Measurements from ENCODE around the gene EMC10. TPM values are rescaled to one million over a fixed set of nuclear protein-coding genes. Genes with fewer than 3 reads are reported as not detected.
A peak's percentile ranks its signal among the peaks of the same experiment; 100 is the strongest.
"Not testable (repeated sequence)": the region's sequence is repeated elsewhere in the genome, so short reads cannot be mapped to it uniquely, and the experiment has no call there.

Gene EMC10
- total RNA-seq, 1 donor, result 56.5 TPM

GRCh38 chr19:50468818-50469217 is 7.5 kb upstream of the EMC10 start:
- Histone ChIP-seq H3K27ac (ENCODE audit: low read depth, low read length) (no peak overlapping the region), H3K27me3 (ENCODE audit: insufficient read depth, low read length) (no peaks in the 10 kb centered on the region), H4K20me1 (ENCODE audit: insufficient read depth, low read length) (no peaks in the 10 kb centered on the region), H3K79me2 (ENCODE audit: insufficient read depth, low read length) (no peaks in the 10 kb centered on the region), H3K36me3 (ENCODE audit: insufficient read depth, low read length) (no peaks in the 10 kb centered on the region), H3K9me3 (ENCODE audit: low read depth, low read length) (no peaks in the 10 kb centered on the region), H2AFZ (ENCODE audit: low read length) (no peak overlapping the region), H3K4me3 (ENCODE audit: insufficient read depth, low read length) (no peak overlapping the region), H3K4me2 (ENCODE audit: insufficient read depth, low read length) (no peak overlapping the region), H3K4me1 (ENCODE audit: insufficient read depth, low read length) (no peaks in the 10 kb centered on the region)
- TF ChIP-seq, protein P1, sequence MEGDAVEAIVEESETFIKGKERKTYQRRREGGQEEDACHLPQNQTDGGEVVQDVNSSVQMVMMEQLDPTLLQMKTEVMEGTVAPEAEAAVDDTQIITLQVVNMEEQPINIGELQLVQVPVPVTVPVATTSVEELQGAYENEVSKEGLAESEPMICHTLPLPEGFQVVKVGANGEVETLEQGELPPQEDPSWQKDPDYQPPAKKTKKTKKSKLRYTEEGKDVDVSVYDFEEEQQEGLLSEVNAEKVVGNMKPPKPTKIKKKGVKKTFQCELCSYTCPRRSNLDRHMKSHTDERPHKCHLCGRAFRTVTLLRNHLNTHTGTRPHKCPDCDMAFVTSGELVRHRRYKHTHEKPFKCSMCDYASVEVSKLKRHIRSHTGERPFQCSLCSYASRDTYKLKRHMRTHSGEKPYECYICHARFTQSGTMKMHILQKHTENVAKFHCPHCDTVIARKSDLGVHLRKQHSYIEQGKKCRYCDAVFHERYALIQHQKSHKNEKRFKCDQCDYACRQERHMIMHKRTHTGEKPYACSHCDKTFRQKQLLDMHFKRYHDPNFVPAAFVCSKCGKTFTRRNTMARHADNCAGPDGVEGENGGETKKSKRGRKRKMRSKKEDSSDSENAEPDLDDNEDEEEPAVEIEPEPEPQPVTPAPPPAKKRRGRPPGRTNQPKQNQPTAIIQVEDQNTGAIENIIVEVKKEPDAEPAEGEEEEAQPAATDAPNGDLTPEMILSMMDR (IDR thresholded peaks at IDR 0.05; ENCODE audit: extremely low read depth, low read depth, low read length), result no peak
- no peak for DNase-seq (ENCODE audit: insufficient read length, low spot score, missing footprints)

- peaks cover 12% of the 10 kb centered on the region for H3K79me2 ChIP-seq (ENCODE audit: insufficient read depth, low read length)
- H3K4me3 ChIP-seq (ENCODE audit: insufficient read depth, low read length); H3K4me1 ChIP-seq (ENCODE audit: insufficient read depth, low read length); H2AFZ ChIP-seq (ENCODE audit: low read length); H3K4me2 ChIP-seq (ENCODE audit: insufficient read depth, low read length); H3K27ac ChIP-seq (ENCODE audit: low read depth, low read length); DNase-seq (ENCODE audit: insufficient read length, low spot score, missing footprints); H3K36me3 ChIP-seq (ENCODE audit: insufficient read depth, low read length); H3K27me3 ChIP-seq (ENCODE audit: insufficient read depth, low read length); H3K9me3 ChIP-seq (ENCODE audit: low read depth, low read length): not testable (repeated sequence)
- peaks cover 11% of the 10 kb centered on the region for H4K20me1 ChIP-seq (ENCODE audit: insufficient read depth, low read length)
Measured at GRCh38 chr19:50473336-50473735, 3.0 kb upstream of the EMC10 start.

GRCh38 chr19:50475101-50475568 is 1.2 kb upstream of the EMC10 start:
- Histone ChIP-seq H3K27ac (ENCODE audit: low read depth, low read length) (no peak overlapping the region), H3K9me3 (ENCODE audit: low read depth, low read length) (no peaks in the 10 kb centered on the region), H3K4me1 (ENCODE audit: insufficient read depth, low read length) (peaks cover 7% of the 10 kb centered on the region), H3K4me3 (ENCODE audit: insufficient read depth, low read length) (no peak overlapping the region), H3K27me3 (ENCODE audit: insufficient read depth, low read length) (no peaks in the 10 kb centered on the region), H4K20me1 (ENCODE audit: insufficient read depth, low read length) (peaks cover 23% of the 10 kb centered on the region), H3K4me2 (ENCODE audit: insufficient read depth, low read length) (no peak overlapping the region), H3K79me2 (ENCODE audit: insufficient read depth, low read length) (peaks cover 23% of the 10 kb centered on the region), H2AFZ (ENCODE audit: low read length) (no peak overlapping the region), H3K36me3 (ENCODE audit: insufficient read depth, low read length) (peaks cover 10% of the 10 kb centered on the region)
- DNase-seq (ENCODE audit: insufficient read length, low spot score, missing footprints), result no peak
- TF ChIP-seq, protein P1 (IDR thresholded peaks at IDR 0.05; ENCODE audit: extremely low read depth, low read depth, low read length), result no peak

- Histone ChIP-seq H3K4me1 (ENCODE audit: insufficient read depth, low read length) (peaks cover 7% of the 10 kb centered on the region), H4K20me1 (ENCODE audit: insufficient read depth, low read length) (peaks cover 23% of the 10 kb centered on the region), H3K36me3 (ENCODE audit: insufficient read depth, low read length) (peaks cover 10% of the 10 kb centered on the region), H3K9me3 (ENCODE audit: low read depth, low read length) (no peaks in the 10 kb centered on the region), H3K27ac (ENCODE audit: low read depth, low read length) (no peak overlapping the region), H3K79me2 (ENCODE audit: insufficient read depth, low read length) (peaks cover 23% of the 10 kb centered on the region), H2AFZ (ENCODE audit: low read length) (peak overlapping the region; percentile 37), H3K4me2 (ENCODE audit: insufficient read depth, low read length) (no peak overlapping the region), H3K4me3 (ENCODE audit: insufficient read depth, low read length) (peak overlapping the region; percentile 99), H3K27me3 (ENCODE audit: insufficient read depth, low read length) (no peaks in the 10 kb centered on the region)
- TF ChIP-seq, protein P1 (IDR thresholded peaks at IDR 0.05; ENCODE audit: extremely low read depth, low read depth, low read length), result no peak
- DNase-seq (ENCODE audit: insufficient read length, low spot score, missing footprints), result no peak
Measured at GRCh38 chr19:50475736-50476223, 527 bp upstream of the EMC10 start.
